Right lobe of liver (tissue), 6 donors: ENCODE data around the gene CLEC3B. TPM values are rescaled to one million over a fixed set of nuclear protein-coding genes. Genes with fewer than 3 reads are reported as not detected.
"Not testable (repeated sequence)": the region's sequence is repeated elsewhere in the genome, so short reads cannot be mapped to it uniquely, and the experiment has no call there.

Experiments
- ATAC-seq, 4 donors: fragments of 200-7000 bp; cut with Tn5 transposase; one replicate each; pipeline ENCODE4 v1.9.1; 2020; ENCODE audit warnings: mild to moderate bottlenecking in 4 of 4, moderate library complexity in 4 of 4
- DNase-seq, 3 donors: peaks; one replicate each; pipeline ENCODE4 v3.0.0-alpha.2; 2020
- H3K27ac ChIP-seq, 3 donors: fragments of 200-600 bp; one replicate each; pipeline ENCODE4 v1.8.0; 2022
- H3K27me3 ChIP-seq, 2 donors: fragments of 200-600 bp; one replicate each; pipeline ENCODE4 v1.8.0; 2022
- H3K36me3 ChIP-seq, 4 donors: fragments of 200-600 bp; sonication (generic) in 1 of 4; one replicate each; pipeline versions ENCODE4 v1.5.1 to v1.8.0; 2017 to 2022; ENCODE audit warnings: control low read depth in 1 of 4
- H3K4me1 ChIP-seq, 4 donors: fragments of 200-600 bp; sonication (generic) in 1 of 4; one replicate each; pipeline versions ENCODE4 v1.5.1 to v1.8.0; 2017 to 2022; ENCODE audit warnings: control low read depth in 1 of 4
- H3K4me3 ChIP-seq, 3 donors: fragments of 200-600 bp; one replicate each; pipeline ENCODE4 v1.8.0; 2022
- H3K9me3 ChIP-seq, 4 donors: fragments of 200-600 bp; sonication (generic) in 1 of 4; one replicate each; pipeline versions ENCODE4 v1.5.1 to v1.8.0; 2017 to 2022; ENCODE audit warnings: control low read depth in 1 of 4
- POLR2A ChIP-seq: fragments of 450-650 bp; IDR thresholded peaks from one replicate; pipeline ENCODE4 v1.6.1; 2017; ENCODE audit warnings: antibody characterized with exemption, mild to moderate bottlenecking
- WGBS: methylation state at CpG from one replicate; pipeline ENCODE4 v1.1.6; 2018; ENCODE audit warnings: low coverage, low lambda C conversion rate; ENCODE audit not compliant: insufficient coverage; ENCODE audit errors: missing lambda C conversion rate; 5-methylcytosine and 5-hydroxymethylcytosine counted together
- intact Hi-C, 2 donors: fragments of 100-400 bp; cut with DNase I; formaldehyde crosslinking; loops; one replicate each; pipeline versions ENCODE4 v1.11.2 to v1.14.1; 2022
- total RNA-seq, 6 experiments: library from RNA; depleted of rRNA in 2 of 6; stranded (reverse); fragments of >200 nt in 2 of 6; fragmentation: NEBNext Ultra II Directional in 3 of 6; extraction: Animal tissue kit (Norgen Biotek cat#: 25700) in 3 of 6; gene quantifications; one replicate each; pipeline versions ENCODE4 v1.1.0 to v1.2.4, GENCODE V29; 2016 to 2023
- TF ChIP-seq, protein P1 (sequence below), 4 donors: fragments of 200-600 bp in 3 of 4; fragments of 450-650 bp in 1 of 4; IDR thresholded peaks; one replicate each; pipeline versions ENCODE4 v1.5.1 to v1.8.0; 2016 to 2022; ENCODE audit warnings: antibody characterized with exemption in 4 of 4, mild to moderate bottlenecking in 2 of 4
- donor health status: DM: no; HTN: yes; CAD: no.
- donor health status: DM: no; HTN: no; CAD: no.
- donor health status: DM: no; HTN: no; CAD: no.
- donor health status: DM: no; HTN: yes; CAD: no.
- donor health status: DM: no; HTN: yes; CAD: no.

Gene CLEC3B
- total RNA-seq, 6 experiments from 2014 or later = 14.4 to 22.1 (median 19.6) TPM

DNA sequence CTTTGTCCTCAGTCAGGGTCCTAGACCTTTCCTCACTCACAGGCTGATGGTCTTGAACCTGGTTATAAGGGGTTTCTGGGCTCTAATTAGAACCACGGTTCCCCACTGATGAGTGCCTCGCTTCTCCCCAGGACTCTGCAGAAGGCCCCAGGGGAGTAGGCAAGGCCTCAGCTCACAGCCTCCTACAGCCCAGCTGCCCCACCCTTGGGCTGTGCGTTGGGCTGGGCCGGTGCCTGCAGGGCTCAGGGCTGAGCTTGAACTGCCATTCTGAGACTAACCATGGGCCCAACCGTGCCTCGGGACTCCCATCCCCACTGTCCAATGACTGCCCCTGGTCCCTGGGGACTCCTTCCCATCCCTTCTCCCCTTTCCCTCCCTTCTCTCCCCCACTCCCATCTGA, 25.6 kb downstream of the CLEC3B start:
- no CpG with 5 or more reads among the region's 6 CpGs for WGBS
- intact Hi-C loops = no loop called here
- no peaks in the 10 kb centered on the region for H3K9me3 ChIP-seq
- H3K27ac ChIP-seq = no peak overlapping the region
- DNase-seq (no peak), ATAC-seq (peak in 1 of 4 donors; percentile 37)
- H3K36me3 ChIP-seq = no peaks in the 10 kb centered on the region
- H3K4me1 ChIP-seq = no peaks in the 10 kb centered on the region
- H3K4me3 ChIP-seq = no peak overlapping the region
- TF ChIP-seq POLR2A = no peak
- TF ChIP-seq, protein P1, sequence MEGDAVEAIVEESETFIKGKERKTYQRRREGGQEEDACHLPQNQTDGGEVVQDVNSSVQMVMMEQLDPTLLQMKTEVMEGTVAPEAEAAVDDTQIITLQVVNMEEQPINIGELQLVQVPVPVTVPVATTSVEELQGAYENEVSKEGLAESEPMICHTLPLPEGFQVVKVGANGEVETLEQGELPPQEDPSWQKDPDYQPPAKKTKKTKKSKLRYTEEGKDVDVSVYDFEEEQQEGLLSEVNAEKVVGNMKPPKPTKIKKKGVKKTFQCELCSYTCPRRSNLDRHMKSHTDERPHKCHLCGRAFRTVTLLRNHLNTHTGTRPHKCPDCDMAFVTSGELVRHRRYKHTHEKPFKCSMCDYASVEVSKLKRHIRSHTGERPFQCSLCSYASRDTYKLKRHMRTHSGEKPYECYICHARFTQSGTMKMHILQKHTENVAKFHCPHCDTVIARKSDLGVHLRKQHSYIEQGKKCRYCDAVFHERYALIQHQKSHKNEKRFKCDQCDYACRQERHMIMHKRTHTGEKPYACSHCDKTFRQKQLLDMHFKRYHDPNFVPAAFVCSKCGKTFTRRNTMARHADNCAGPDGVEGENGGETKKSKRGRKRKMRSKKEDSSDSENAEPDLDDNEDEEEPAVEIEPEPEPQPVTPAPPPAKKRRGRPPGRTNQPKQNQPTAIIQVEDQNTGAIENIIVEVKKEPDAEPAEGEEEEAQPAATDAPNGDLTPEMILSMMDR (IDR thresholded peaks at IDR 0.05) = no peak
- no peaks in the 10 kb centered on the region for H3K27me3 ChIP-seq

DNA sequence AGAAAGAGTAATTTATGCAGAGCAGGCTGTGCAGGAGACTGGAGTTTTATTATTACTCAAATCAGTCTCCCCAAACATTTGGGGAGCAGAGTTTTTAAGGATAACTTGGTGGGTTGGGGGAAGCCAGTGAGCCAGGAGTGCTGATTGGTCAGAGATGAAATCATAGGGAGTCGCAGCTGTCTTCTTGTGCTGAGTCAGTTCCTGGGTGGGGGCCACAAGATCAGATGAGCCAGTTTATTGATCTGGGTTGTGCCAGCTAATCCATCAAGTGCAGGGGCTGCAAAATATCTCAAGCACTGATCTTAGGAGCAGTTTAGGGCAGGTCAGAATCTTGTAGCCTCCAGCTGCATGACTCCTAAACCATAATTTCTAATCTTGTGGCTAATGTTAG, 27.7 kb downstream of the CLEC3B start:
- DNase-seq, H3K4me1 ChIP-seq, H3K36me3 ChIP-seq, ATAC-seq, H3K9me3 ChIP-seq, intact Hi-C loops, H3K4me3 ChIP-seq, H3K27me3 ChIP-seq, H3K27ac ChIP-seq: not testable (repeated sequence)
- 30% methylated on average over 1 of the region's 1 CpG for WGBS

DNA sequence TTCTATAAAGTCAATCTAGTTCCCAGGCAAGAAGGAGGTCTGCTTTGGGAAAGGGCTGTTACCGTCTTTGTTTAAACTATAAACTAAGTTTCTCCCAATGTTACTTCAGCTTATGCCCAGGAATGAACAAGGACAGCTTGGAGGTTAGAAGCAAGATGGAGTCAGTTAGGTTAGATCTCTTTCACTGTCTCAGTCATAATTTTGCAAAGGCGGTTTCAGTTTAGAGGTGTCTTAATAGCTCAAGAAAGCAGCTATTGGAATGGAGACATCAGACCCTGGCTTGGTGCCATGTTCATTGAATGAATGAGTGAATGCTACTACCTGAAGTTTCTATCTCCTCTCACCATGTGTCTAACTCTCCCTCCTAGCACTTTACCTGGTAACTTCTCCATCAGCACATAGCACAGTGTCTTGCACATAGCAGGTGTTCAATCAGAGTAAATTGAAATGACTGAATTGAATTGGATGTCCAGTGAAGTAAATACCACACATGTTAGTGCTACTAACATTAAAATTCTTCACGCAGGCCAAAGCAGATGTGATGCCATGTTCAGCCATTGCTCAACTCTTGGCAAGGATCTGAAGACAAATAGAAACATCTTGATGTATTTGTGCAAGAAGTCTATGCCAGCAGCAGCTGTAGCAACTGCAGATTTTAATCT, 28.2 kb downstream of the CLEC3B start:
- 49% methylated on average over 3 of the region's 3 CpGs for WGBS
- H3K27ac ChIP-seq = no peak overlapping the region
- H3K4me1 ChIP-seq = no peaks in the 10 kb centered on the region
- TF ChIP-seq, protein P1 (IDR thresholded peaks at IDR 0.05) = no peak
- no peak for TF ChIP-seq POLR2A
- DNase-seq (no peak), ATAC-seq (peak in 1 of 4 donors; percentile 16)
- H3K9me3 ChIP-seq = no peaks in the 10 kb centered on the region
- no peaks in the 10 kb centered on the region for H3K27me3 ChIP-seq
- intact Hi-C loops = no loop called here
- H3K4me3 ChIP-seq = no peak overlapping the region
- H3K36me3 ChIP-seq = no peaks in the 10 kb centered on the region

DNA sequence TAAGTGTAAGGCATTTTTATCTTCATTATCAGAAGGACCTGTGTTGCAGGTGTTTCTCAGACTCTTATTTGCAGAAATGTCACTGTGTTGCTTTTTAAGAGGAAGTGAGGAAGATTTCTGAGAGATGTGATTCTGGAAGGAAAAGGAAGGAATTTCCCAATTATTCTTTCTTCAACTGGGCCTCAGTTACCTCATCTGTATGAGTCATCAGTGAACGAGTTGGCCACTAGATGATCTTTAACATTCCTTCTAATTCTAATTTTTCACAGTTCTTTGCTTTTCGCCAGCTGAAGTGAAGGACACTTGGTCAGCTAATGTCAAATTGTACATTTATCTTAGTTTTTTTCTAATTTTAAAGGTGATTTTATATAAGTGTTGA, 28.9 kb downstream of the CLEC3B start:
- Histone ChIP-seq H3K27ac (no peak overlapping the region), H3K36me3 (no peaks in the 10 kb centered on the region), H3K9me3 (no peaks in the 10 kb centered on the region), H3K4me1 (no peaks in the 10 kb centered on the region), H3K4me3 (no peak overlapping the region), H3K27me3 (no peaks in the 10 kb centered on the region)
- DNase-seq = no peak
- intact Hi-C loops = no loop called here
- ATAC-seq = peak in 1 of 4 donors; percentile 43
- 44% methylated on average over 2 of the region's 2 CpGs for WGBS
- TF ChIP-seq, protein P1 (IDR thresholded peaks at IDR 0.05) = no peak
- TF ChIP-seq POLR2A = no peak

DNA sequence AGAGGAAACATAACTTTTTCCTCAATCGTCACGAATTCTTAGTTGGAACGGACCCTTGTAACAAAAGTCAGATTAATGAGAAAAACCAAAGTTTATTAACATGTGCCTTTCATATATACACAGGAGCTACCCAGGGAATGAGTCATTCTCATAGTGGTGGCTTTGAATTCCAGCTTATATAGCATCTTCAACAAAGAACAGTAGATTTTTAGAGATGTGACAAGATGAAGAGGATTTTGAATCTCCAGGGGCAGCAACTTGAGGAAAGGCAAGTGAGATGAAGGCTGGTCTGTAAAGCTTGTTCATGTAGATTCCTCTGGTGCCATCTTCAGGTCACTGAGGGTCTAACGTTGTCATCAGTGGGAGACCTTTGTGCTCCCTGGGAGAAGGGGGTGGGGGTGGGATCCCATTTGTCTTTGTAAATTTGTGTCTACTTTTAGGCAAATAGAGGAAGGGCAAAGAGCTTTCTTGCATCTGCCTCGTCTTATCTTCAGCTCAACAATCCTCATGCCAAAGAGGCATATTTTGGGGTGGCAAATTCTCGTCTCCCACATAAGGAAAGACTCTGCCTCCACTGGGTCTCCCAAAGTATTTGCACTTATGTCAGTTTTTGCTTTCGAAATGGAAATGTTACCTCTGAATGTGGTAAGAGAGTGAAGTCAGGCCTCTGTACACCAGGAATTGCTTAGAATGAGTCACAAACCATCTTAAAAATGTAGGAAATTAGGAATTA, 29.5 kb downstream of the CLEC3B start:
- Histone ChIP-seq H3K4me1 (no peaks in the 10 kb centered on the region), H3K9me3 (no peaks in the 10 kb centered on the region), H3K36me3 (no peaks in the 10 kb centered on the region), H3K27me3 (no peaks in the 10 kb centered on the region), H3K27ac (no peak overlapping the region), H3K4me3 (no peak overlapping the region)
- DNase-seq = no peak
- TF ChIP-seq, protein P1 (IDR thresholded peaks at IDR 0.05) = no peak
- no peak for TF ChIP-seq POLR2A
- intact Hi-C loops = no loop called here
- WGBS = 44% methylated on average over 7 of the region's 7 CpGs
- peak in 2 of 4 donors; percentile 28 to 43 for ATAC-seq
